ENCODE data around the gene SLC1A7.

The SLC1A7 gene

GRCh38 chr1:53154859-53155438 lies 12.5 kb upstream of the SLC1A7 start:
- ChIA-PET POLR2A (no interaction called here), CTCF (interaction anchor here (1.4 kb wide), 1 partner anchor 27 kb away, joined by 4 read pairs; no protein-coding TSS in a partner anchor)
- DNase-seq (ENCODE audit: extremely low spot score) = no peak
- no peak for TF ChIP-seq CTCF (IDR thresholded peaks at IDR 0.05; ENCODE audit: control extremely low read depth, extremely low read depth, low read depth, missing control alignments)

GRCh38 chr1:53153752-53154151 lies 11.3 kb upstream of the SLC1A7 start:
- POLR2A ChIA-PET = no interaction called here
- no peak for DNase-seq (ENCODE audit: extremely low spot score)
- TF ChIP-seq CTCF (IDR thresholded peaks at IDR 0.05; ENCODE audit: control extremely low read depth, extremely low read depth, low read depth, missing control alignments) = no peak
- CTCF ChIA-PET = interaction anchor here (1.3 kb wide), 1 partner anchor 30 kb away, joined by 3 read pairs; no protein-coding TSS in a partner anchor

- DNase-seq (ENCODE audit: extremely low spot score) = no peak
- ChIA-PET POLR2A (no interaction called here), CTCF (interaction anchor here (1.1 kb wide), 1 partner anchor 32 kb away, joined by 5 read pairs; no protein-coding TSS in a partner anchor)
- no peak for TF ChIP-seq CTCF (IDR thresholded peaks at IDR 0.05; ENCODE audit: control extremely low read depth, extremely low read depth, low read depth, missing control alignments)
Measured at GRCh38 chr1:53148123-53148522, 5.7 kb upstream of the SLC1A7 start.

GRCh38 chr1:53147174-53147573 lies 4.7 kb upstream of the SLC1A7 start:
- ChIA-PET POLR2A (no interaction called here), CTCF (interaction anchor here (1.1 kb wide), 1 partner anchor 33 kb away, joined by 5 read pairs; no protein-coding TSS in a partner anchor)
- TF ChIP-seq CTCF (IDR thresholded peaks at IDR 0.05; ENCODE audit: control extremely low read depth, extremely low read depth, low read depth, missing control alignments) = no peak
- no peak for DNase-seq (ENCODE audit: extremely low spot score)

- ChIA-PET POLR2A (no interaction called here), CTCF (no interaction called here)
- TF ChIP-seq CTCF (IDR thresholded peaks at IDR 0.05; ENCODE audit: control extremely low read depth, extremely low read depth, low read depth, missing control alignments) = no peak
- DNase-seq (ENCODE audit: extremely low spot score) = no peak
Measured at GRCh38 chr1:53145942-53146708, 3.7 kb upstream of the SLC1A7 start.

GRCh38 chr1:53145619-53145941 lies 3.1 kb upstream of the SLC1A7 start:
- CTCF ChIA-PET = no interaction called here
- POLR2A ChIA-PET = no interaction called here
- no peak for TF ChIP-seq CTCF (IDR thresholded peaks at IDR 0.05; ENCODE audit: control extremely low read depth, extremely low read depth, low read depth, missing control alignments)
- DNase-seq (ENCODE audit: extremely low spot score) = no peak
